Prostate gland (tissue), 2 donors: Measurements from ENCODE around the gene C16orf78. TPM values are rescaled to one million over a fixed set of nuclear protein-coding genes. Genes with fewer than 3 reads are reported as not detected.

ENCODE experiments used
- DNase-seq: peaks from one replicate; pipeline ENCODE4 v3.0.0-alpha.2; 2019; ENCODE audit warnings: low spot score
- H3K27ac ChIP-seq, 2 donors: fragments of 200-600 bp; sonication (generic); 2 replicates each; pipeline ENCODE4 v1.5.1; 2017 to 2019
- H3K27me3 ChIP-seq: fragments of 200-600 bp; sonication (generic); replicated peaks from 2 replicates; pipeline ENCODE4 v1.5.1; 2019; ENCODE audit not compliant: insufficient read depth
- H3K36me3 ChIP-seq, 2 donors: fragments of 200-600 bp; sonication (generic); 1 replicate in 1 of 2; 2 replicates in 1 of 2; pipeline versions ENCODE4 v1.5.1 to v1.8.1; 2017 to 2019
- H3K4me1 ChIP-seq: fragments of 200-600 bp; sonication (generic); replicated peaks from 2 replicates; pipeline ENCODE4 v1.5.1; 2019
- H3K4me3 ChIP-seq, 2 donors: fragments of 200-600 bp; sonication (generic); 2 replicates each; pipeline ENCODE4 v1.5.1; 2017 to 2019
- H3K9me3 ChIP-seq: fragments of 200-600 bp; sonication (generic); 2 replicates; pipeline ENCODE4 v1.5.1; 2017
- CTCF ChIP-seq, 4 experiments: fragments of 200-600 bp in 2 of 4; fragments of 450-650 bp in 2 of 4; sonication (generic) in 2 of 4; IDR thresholded peaks; 1 replicate in 3 of 4; 2 replicates in 1 of 4; pipeline ENCODE4 v1.5.1; 2016 to 2019; ENCODE audit warnings: antibody characterized with exemption in 4 of 4, mild to moderate bottlenecking in 2 of 4, moderate library complexity in 2 of 4
- POLR2A ChIP-seq: fragments of 450-650 bp; IDR thresholded peaks from one replicate; pipeline ENCODE4 v1.6.1; 2016; ENCODE audit warnings: antibody characterized with exemption, mild to moderate bottlenecking
- POLR2AphosphoS5 ChIP-seq: sonication (generic); formaldehyde crosslinking; IDR thresholded peaks from one replicate; pipeline ENCODE4 v1.6.1; 2017; ENCODE audit warnings: antibody characterized with exemption
- WGBS: methylation state at CpG from one replicate; pipeline ENCODE4 v1.1.5; 2018; 5-methylcytosine and 5-hydroxymethylcytosine counted together
- intact Hi-C: fragments of 100-400 bp; cut with DNase I; formaldehyde crosslinking; loops from one replicate; pipeline ENCODE4 v1.14.2; 2022
- total RNA-seq, 2 donors: library from RNA; depleted of rRNA; stranded (reverse); fragments of >200 nt; gene quantifications; one replicate each; pipeline ENCODE4 v1.1.0, GENCODE V29; 2016

The C16orf78 gene
- total RNA-seq, 2 donors from 2014 or later = not detected

GRCh38 chr16:49419862-49420261, 46.3 kb downstream of the C16orf78 start:
- DNase-seq = no peak
- TF ChIP-seq POLR2AphosphoS5 = no peak
- no peak for TF ChIP-seq POLR2A
- Histone ChIP-seq H3K4me1 (no peaks in the 10 kb centered on the region), H3K36me3 (no peaks in the 10 kb centered on the region), H3K27ac (no peak overlapping the region), H3K27me3 (no peaks in the 10 kb centered on the region), H3K4me3 (no peak overlapping the region), H3K9me3 (no peaks in the 10 kb centered on the region)
- WGBS = 35% methylated on average over 3 of the region's 3 CpGs
- intact Hi-C loops = no loop called here

- 55% methylated on average over 5 of the region's 5 CpGs for WGBS
- H3K4me1 ChIP-seq = no peaks in the 10 kb centered on the region
- no peaks in the 10 kb centered on the region for H3K27me3 ChIP-seq
- H3K36me3 ChIP-seq = no peaks in the 10 kb centered on the region
- H3K9me3 ChIP-seq = no peaks in the 10 kb centered on the region
- no peak overlapping the region for H3K4me3 ChIP-seq
- TF ChIP-seq POLR2AphosphoS5 (no peak), POLR2A (no peak), CTCF (IDR thresholded peaks at IDR 0.05) (no peak)
- no peak for DNase-seq
- intact Hi-C loops = no loop called here
- H3K27ac ChIP-seq = no peak overlapping the region
Measured at GRCh38 chr16:49422896-49423295, 49.3 kb downstream of the C16orf78 start.

- no peak overlapping the region for H3K4me3 ChIP-seq
- no peak overlapping the region for H3K27ac ChIP-seq
- intact Hi-C loops = no loop called here
- H3K27me3 ChIP-seq = no peaks in the 10 kb centered on the region
- DNase-seq = no peak
- no peaks in the 10 kb centered on the region for H3K36me3 ChIP-seq
- over 99% methylated on average over 6 of the region's 6 CpGs for WGBS
- H3K4me1 ChIP-seq = no peaks in the 10 kb centered on the region
- H3K9me3 ChIP-seq = no peaks in the 10 kb centered on the region
- TF ChIP-seq POLR2AphosphoS5 = no peak
- no peak for TF ChIP-seq CTCF (IDR thresholded peaks at IDR 0.05)
- TF ChIP-seq POLR2A = no peak
Measured at GRCh38 chr16:49424961-49425360, 51.4 kb downstream of the C16orf78 start.

GRCh38 chr16:49427771-49428170, 54.2 kb downstream of the C16orf78 start:
- Histone ChIP-seq H3K4me3 (no peak overlapping the region), H3K4me1 (no peaks in the 10 kb centered on the region), H3K9me3 (no peaks in the 10 kb centered on the region), H3K27me3 (no peaks in the 10 kb centered on the region), H3K36me3 (no peaks in the 10 kb centered on the region), H3K27ac (no peak overlapping the region)
- DNase-seq = no peak
- intact Hi-C loops = no loop called here
- TF ChIP-seq POLR2A = no peak
- WGBS = 92% methylated on average over 4 of the region's 4 CpGs

- Histone ChIP-seq H3K36me3 (no peaks in the 10 kb centered on the region), H3K4me1 (no peaks in the 10 kb centered on the region), H3K9me3 (no peaks in the 10 kb centered on the region), H3K4me3 (no peak overlapping the region), H3K27me3 (no peaks in the 10 kb centered on the region), H3K27ac (no peak overlapping the region)
- intact Hi-C loops = no loop called here
- DNase-seq = no peak
- 100% methylated on average over 1 of the region's 2 CpGs for WGBS
- TF ChIP-seq POLR2AphosphoS5 = no peak
- TF ChIP-seq POLR2A = no peak
Measured at GRCh38 chr16:49428808-49429207, 55.2 kb downstream of the C16orf78 start.

- Histone ChIP-seq H3K36me3 (no peaks in the 10 kb centered on the region), H3K27me3 (no peaks in the 10 kb centered on the region), H3K27ac (no peak overlapping the region), H3K9me3 (no peaks in the 10 kb centered on the region), H3K4me3 (no peak overlapping the region), H3K4me1 (no peaks in the 10 kb centered on the region)
- no peak for TF ChIP-seq POLR2A
- TF ChIP-seq CTCF (IDR thresholded peaks at IDR 0.05) = no peak
- no peak for TF ChIP-seq POLR2AphosphoS5
- no peak for DNase-seq
- WGBS = 89% methylated on average over 9 of the region's 9 CpGs
- intact Hi-C loops = no loop called here
Measured at GRCh38 chr16:49431040-49431439, 57.4 kb downstream of the C16orf78 start.
